ENCODE results near the gene ACTR1B.
"Not testable (repeated sequence)": the region's sequence is repeated elsewhere in the genome, so short reads cannot be mapped to it uniquely, and the experiment has no call there.

Gene ACTR1B

DNA sequence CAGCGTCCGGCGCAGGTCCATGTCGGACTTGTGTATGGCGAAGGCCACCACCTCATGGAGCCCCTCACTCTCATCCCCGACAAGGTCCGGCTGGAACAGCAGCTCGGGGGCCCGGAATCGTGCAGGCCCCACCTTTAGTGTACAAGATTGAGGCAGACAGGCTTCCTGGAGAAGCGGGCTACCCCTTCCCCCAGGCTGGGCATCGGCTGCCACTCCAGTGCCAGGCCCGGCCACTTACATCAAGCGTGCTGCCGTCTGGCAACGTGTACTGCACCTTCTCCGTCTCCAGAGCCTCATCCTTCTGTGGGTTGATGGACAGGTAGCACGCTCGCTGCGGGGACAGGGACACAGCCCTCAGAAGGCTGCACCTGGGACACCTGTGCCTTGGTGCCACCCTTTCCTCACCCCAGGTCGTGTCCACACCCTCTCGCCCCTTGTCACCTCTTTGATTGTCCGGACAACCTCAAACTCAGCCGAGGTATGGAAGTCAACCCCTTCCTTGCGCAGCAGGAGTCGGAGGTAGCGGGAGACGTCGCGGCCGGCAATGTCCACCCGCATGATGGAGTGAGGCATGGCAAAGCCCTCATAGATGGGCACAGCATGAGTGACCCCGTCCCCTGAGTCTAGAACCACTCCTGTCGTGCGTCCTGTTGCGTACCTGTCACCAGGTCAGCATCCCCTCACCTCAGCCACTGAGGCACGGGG lies 5.7 kb downstream of the ACTR1B start:
- no peak for DNase-seq

DNA sequence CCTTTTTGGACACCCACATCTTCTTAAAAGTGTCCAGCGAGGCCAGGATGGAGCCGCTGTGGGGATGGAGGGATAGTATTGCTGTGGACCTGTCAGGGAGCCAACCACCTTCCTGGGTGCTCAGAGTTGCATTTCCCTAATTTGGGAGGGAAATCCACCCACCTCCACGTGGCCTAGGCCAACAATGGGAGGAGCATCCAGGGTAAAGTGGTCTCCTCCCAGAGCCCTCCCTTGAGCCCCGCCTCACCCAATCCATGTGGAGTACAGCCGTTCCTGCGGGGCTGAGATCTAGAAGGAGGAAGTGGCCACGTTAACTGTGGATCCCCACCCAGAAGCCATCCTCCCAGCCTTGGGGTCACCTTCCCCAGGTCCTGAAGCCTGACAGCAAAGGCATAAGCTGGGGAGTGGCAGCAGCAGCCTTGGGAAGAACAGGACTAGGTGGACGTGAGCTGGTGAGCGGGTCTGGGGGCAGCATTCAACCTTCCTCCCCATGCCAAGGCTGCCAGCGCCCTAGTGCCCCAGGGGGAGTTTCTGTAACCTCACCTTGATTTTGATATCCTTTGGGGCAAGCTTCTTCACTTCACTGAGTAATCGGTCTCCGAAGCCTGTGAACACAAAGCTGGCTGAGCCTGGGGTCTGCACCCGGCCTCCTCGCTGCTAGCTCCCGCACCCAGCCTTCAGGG lies 6.8 kb downstream of the ACTR1B start:
- no peak for DNase-seq

DNA sequence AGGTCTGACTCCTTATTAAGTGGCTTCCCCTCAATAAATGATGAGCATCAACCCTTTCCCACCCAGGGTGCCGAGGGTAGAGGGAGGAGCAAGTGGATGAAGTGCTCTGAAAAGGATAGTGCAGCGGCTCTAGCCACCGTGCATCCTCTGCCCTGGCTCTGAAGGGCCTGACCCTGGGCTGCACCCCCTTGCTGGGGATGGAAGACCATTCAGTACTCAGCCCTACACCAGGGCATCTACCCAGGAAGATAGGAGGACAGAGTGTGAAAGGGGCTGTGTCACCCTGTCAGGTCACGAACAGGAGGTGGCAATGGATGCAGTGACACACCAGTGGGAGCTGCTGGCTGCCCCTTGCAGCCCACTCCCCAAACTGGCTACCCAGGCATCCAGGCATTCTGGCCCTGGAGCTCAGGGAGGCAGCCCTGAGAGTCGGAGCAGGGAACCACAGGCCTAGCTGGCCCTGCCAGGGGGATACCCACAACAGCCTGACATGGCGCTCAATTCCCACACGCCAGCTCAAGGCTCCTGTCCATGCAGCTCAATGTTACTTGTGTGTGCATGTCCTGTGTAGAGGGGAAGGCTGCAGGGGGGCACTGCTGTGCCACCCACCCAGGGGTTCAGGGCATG lies 7.6 kb downstream of the ACTR1B start:
- no peak for DNase-seq

DNA sequence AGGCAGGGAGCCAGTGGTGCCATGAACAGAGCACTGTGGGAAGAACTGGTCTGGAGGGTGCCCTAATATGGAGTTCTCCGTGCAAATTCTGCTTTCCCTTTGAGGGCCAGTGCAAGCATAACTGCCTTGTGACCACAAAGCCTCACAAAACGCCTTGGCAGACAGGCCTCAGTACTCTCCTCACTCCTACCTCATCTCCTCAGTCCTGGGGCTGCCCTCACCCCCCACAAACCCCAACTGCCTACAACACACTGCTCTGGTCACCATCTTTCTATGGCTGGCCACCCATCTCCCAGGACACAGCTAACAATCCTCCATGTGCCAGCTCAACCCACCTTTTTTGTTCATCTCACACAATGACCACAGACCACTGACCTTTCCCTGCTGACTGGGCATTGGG lies 9.1 kb downstream of the ACTR1B start:
- no peak for DNase-seq

DNA sequence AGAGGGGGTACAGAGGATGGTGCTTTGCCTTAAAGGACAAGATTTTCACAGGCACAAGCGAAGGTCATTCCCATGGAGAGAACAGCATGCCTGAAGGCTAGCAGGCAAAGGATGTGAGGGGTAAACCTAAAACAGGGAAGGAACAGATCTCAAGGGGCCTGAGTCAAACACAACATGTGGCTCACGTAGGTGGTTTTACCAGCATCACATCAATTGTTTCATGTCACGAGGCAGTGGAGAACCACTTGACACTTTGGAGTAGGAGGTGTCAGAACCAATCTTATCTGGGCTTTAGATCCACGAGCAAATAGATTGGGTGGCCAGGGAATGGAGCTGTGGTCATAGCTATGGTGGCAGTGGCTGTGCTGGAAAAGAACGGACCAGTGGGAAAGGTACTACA lies 9.5 kb downstream of the ACTR1B start:
- DNase-seq = no peak

DNA sequence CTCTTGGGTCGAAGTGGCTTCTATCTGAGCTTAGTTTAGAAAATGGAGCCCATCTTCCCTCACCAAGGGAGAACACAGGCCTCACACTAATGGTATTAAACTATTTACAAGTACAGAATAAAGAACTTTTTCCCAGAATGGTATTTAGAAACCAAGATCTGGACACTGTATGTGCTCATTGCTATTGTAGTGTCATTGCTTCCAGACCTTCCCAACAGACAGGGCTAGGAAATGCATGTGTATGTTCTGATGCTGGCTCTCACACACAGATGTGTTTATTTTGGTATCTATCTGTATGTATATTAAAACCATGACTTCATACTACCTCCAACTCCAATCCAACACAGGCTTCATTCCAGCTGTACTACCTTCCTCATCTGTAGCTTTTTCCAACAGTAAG lies 10.0 kb downstream of the ACTR1B start:
- DNase-seq = no peak

DNA sequence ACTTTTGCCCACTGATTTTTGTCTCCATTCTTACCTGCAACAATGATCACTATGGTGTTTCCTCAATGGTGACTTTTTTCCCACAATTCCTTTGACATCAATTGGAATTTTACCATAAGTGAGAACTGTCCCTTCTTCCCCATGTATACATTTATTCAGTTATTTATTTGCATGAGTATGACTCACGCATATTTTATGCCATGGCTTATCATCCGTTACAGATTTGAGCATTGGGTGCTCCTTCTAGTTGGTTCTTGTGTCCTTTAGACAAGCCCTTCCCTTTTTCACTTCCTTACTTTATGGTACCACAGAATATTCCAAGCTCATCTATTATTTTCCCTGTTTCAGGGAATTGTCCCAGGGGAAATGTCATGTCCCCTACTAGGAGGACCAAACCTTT lies 10.4 kb downstream of the ACTR1B start:
- DNase-seq = no peak

DNA sequence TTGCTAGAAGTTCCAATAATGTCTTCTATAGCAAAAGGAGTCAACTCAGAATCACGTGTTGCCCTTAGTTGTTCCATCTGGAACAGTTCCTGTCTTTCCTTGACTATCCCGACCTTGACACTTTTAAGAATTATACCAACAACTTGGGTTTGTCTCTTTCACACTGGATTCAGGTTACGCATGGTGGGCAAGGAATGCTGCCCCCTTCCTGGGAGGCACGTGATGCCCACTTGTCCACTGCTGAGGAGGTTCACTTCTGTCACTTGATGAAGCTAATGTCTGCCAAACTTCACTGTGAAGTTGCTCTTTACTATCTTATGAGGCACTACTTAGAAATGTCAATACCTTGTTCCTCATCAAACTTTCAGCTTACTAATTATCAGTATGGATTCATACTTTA lies 12.7 kb downstream of the ACTR1B start:
- DNase-seq = no peak

DNA sequence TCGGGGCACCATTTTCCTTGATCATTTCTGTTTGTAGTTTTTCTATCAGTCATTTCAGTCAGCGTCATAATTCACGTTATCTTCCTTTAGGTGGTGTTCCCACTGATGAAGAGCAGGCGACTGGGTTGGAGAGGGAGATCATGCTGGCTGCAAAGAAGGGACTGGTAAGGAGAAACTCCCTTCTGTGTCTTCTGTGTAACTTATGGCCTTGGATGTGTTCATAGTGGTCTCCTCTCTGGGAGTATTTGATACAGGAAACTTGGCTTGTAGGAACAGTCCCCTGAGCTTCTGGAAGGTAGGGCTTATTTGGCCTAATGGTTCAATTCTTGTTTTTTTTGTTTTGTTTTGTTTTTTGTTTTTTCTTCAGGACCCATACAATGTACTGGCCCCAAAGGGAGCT lies 16.9 kb downstream of the ACTR1B start:
- no peak for DNase-seq

DNA sequence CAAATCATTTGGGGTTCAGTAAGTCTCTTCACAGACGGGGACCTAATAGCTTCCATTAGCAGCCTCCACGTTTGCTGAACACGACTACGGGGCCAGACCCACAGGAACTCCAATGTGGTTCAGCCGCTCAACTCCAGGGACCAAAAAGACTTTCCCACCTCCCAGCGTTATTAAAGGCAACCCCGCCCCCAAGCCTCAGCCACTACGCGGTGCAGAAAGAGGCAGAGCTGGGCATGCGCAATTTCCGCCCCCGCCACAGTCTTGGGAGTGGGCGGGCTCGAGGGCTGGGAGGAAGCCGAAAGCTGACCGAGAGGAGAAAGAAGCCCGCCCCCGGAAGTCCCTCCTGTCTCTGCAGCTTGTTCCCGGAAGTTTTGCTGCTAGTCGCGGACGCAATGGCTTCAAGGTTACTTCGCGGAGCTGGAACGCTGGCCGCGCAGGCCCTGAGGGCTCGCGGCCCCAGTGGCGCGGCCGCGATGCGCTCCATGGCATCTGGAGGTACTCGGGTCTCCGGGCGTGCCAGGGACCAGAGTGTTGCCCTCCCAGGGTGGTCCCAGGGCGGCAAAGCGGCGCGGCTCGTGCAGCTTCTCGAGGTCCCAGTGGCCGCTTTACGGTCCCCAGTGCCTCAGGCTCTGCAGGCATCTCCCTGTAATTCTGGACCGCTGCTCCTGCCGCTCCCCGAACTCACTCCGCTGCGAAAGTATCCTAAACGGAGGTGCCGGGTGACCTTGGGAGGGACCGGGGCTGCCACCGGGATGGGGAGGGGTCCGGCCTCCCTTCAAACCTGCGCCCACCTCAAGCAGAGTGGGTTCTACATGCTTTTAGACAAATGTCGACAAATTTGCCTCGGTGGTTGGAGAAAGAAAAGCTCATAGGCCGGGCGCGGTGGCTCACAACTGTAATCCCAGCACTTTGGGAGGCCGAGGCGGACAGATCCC lies 17.9 kb downstream of the ACTR1B start, which contains the start of gene COX5B:
Gene COX5B, plus strand, starts transcription at position 368 of the 935 bp plus-strand sequence. Its CDS starts 25 bp downstream, at position 393.
- peak; percentile 92 to 96 for DNase-seq

DNA sequence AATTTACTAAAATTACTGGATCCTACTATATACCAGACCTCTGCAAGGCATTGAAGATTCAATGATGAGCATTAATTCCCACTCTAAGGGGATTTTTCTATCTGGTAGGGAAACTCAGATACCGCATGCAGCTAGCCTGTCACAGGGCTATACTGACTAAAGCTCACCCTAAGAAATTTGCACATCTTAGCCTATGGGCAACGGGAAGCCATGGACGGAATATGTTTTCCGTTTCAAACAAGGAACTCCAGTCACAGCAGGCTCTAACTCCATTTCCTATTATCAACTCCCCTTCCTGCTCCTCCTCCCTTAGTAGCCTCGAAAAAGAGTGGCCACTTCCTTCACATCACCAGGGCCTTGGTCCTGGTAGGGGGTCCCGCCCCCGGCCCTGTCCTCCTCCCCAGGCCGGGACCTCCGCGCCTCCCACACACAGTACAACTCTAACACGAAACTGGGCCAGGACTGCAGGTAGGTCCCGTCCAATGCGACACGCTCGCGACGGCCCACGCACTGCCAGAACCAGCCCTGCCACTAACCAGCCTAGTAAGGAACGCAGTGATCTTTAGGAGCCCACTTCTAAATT lies 18.6 kb downstream of the ACTR1B start:
- DNase-seq = no peak

DNA sequence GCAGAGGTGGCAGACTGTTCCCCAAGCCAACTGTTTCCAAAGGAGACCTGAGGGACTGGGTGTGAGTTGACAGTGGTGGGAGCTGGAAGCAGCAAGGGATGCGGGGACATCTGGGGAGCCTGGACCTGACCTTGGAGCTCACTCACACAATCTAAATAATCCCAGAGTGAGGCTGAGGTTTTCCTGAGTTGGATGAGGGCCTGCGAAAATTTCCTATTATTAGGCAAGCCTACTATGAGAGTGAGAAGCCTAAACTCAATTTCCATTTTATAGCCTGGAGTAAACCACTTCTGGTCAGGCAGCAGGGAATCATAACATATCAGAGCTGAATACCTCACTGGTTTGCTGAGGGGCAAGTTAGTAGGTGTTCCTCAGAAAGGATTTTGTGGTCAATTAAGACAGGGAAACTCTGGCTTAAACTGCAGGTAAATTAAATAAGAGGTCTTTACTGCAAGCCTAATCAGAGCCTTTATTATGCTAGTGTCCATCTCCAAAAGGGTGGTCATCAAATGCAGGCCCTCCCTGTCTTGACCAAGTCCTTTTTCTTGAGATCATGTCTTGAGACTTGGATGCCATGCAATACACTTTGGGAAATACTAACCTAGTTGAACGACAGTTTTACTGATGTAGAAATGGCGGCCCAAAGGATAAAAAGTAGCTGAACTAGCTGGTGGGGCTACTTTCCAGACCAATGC lies 19.7 kb downstream of the ACTR1B start:
- no peak for DNase-seq

DNA sequence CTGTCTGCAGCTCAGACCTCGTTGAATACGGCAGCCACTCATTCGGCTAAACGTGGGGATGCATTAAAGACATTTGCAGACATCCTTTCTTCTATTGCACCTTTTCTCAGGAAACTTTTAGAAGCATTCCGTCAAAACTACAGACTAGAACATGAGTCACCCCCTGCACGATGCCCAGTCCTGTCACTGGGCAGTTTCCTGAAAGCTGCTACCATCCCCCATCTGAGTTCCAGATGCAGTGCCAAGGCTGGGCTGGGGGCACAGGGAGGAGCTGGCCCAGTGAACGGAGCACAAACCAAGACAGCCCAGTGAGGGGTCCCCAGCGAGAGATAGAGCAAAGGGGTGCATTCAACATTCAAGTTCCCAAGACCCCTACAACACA lies 37.8 kb downstream of the ACTR1B start:
- DNase-seq = not testable (repeated sequence)

DNA sequence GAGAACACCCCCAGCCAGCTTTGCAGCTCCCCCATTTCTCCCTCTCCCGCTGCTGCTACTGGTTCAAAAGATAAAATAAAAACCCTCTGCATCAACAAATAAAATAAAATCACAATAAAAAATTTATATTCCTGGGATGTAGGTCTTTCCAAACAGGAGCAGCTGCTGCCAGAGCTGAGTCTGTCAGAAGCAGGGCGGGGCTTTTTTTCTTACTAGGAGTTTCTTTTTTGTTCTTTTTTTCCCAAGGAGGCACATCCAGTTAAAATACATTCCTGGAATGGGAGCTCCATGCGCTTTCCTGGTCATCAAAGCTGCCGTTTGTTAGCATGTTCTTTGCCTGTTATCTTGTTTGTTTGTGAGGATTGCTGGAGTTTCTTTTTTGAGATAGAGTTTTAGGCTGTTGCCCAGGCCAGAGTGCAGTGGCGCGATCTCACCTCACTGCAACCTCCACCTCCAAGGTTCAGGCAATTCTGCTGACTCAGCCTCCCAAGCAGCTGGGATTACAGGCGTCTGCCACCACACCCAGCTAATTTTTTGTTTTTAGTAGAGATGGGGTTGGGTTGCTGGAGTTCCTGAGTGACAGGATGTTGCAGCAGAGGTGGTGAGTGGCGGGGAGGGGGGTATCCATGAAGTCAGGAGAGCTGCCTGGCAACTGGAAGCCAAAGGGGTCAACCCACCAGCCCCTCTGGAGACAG lies 38.3 kb downstream of the ACTR1B start:
- not testable (repeated sequence) for DNase-seq

DNA sequence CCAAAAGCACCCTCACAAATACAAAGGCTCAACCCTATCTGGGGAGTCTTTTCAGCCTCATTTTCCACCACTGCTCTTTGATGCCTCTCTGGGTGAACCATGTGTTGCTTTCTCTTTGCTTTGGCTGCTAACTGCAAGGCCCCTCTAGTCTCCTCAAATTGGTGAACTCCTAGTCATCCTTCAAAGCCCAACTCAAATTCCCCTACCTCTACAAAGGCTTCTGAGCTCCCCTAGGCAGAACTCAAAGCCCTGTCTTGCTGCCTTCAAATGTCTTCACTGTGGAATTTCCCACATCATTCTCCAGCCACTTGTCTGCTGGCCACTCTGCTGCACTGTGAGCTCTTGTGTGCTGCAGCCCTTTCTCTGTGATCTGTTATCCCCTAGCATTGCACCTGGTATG lies 40.9 kb downstream of the ACTR1B start:
- DNase-seq = not testable (repeated sequence)

DNA sequence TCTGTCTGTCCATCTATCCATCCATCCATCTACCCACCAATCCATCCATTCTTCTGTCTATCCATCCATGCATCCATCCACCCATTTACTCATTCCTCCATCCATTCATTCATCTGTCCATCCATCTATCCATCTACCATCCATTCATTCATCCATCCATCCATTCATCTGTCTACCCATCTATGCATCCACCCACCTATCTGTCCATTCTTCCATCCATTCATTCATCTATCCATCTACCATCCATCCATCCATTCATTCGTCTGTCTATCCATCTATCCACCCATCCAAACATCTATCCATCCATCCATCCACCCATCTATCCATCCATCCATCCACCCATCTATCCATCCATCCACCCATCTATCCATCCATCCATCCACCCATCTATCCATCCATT lies 43.4 kb downstream of the ACTR1B start:
- not testable (repeated sequence) for DNase-seq

DNA sequence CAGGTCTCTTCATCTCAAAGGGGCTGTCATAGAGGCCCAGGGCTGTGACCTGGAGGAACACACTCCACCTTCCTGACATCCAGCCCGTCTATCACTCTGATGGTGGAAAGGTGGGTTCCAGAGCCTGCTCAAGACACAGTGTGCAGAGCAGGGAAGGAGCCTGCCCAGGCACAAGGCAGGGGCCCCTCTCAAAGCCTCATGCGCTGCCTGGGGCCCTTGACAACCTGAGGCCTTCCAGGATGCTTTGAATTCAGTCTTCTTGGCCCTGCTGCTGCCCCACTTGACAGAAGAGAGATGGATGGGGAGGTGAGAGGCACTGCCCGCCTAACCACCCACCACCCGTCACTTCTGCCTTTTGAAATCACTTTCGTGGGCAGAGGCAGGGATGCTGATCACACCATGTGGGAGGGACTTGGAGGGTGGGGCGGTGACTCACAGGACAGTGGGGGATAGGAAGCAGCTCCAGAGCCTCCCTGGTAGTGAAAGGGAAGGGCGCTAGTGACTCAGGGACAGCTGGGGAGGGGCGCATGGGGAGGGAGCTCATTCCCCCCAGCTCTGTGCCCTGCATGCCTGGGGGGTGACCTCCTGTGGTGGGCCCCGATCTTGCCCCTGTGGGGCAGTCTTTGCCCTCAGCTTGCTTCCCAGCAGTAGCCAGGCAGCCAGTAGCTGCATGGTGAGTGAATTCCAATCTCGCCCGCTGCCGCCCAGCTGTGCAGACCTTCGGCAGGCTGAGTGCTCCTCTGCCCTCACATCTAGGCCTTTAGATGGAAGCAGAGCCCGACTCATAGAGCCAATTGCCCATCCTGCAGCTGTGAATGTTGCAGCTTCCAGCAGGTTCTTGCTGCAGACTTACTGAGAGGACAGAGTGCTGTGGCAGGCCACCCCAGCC lies 44.7 kb downstream of the ACTR1B start:
- not testable (repeated sequence) for DNase-seq

DNA sequence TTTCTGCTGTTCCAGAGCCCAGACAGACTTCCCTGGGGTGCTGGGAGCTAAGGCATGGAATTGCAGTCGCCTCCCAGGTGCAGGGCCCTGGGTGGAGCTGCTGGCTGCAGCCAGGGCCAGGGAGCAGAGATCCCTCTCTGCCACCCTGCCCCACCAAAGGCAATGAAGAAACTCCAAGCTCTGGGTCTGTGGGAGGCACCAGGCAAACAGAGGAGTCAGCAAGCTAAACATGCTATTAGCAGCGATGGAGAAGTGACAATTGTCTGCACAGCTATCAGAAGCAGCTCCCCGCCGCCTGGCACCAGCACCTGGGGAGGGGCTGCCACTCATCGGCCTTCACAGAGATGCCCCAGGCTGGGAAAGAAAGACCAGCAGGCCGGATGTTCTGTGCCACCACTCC lies 45.9 kb downstream of the ACTR1B start:
- no peak for DNase-seq

DNA sequence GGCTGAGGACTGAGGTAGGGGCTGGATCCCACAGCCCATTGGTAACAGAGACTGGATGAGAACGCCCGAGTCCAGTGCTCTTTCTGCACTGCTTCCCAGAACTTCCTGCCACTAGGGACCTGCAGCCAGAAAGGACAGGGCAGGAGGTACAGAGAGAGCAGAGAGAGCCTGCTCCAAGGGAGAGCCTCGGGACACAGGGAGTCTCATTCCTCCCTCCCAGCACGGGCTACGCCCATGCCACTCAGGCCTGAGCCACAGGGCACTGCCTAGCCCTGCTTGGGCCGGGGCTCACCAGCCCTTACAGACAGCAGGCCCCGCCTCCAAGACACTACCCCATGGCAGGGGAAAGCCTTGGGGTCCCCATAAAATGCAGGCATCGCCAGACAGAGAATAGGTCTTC lies 48.1 kb downstream of the ACTR1B start:
- DNase-seq = not testable (repeated sequence)

DNA sequence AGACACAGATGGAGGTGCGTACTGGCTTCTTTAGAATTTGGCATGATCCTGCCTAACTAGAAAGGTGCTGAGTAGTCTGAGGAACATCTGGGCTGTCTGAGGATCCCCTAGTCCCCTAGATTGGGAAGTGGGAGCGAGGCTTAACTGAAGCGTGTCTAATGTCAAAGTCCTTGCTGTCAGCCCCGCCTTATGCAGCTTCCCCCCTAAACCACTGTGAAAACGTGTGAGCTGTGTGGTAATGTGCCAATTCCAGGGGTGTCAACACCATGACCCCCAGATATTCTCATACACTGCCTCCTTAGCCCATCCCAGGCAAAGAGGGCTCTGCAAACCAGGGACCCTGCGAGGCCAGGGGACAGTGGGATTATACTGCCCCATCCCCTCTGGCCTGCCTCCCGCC lies 51.9 kb downstream of the ACTR1B start:
- DNase-seq = not testable (repeated sequence)
